B cell (primary cell): ENCODE results near the gene CTBP2. TPM values are rescaled to one million over a fixed set of nuclear protein-coding genes. Genes with fewer than 3 reads are reported as not detected.

Experiments
- ATAC-seq: fragments of 200-7000 bp; cut with Tn5 transposase; one replicate; pipeline ENCODE4 v1.10.0; 2021; ENCODE audit warnings: low read depth, mild to moderate bottlenecking, moderate number of reproducible peaks, moderate library complexity
- CTCF ChIA-PET: fragments of 350-600 bp; sonication (Branson Sonifier 250); formaldehyde crosslinking; loops from one replicate; lab custom pipeline; 2021; ENCODE audit warnings: antibody characterized with exemption, inconsistent platforms; lab: Charles Lee
- POLR2A ChIA-PET: fragments of 350-600 bp; sonication (Branson Sonifier 250); formaldehyde crosslinking; loops from one replicate; lab custom pipeline; 2021; ENCODE audit warnings: antibody characterized with exemption; lab: Charles Lee
- DNase-seq: peaks from one replicate; pipeline ENCODE4 v3.0.0; 2013
- H2AFZ ChIP-seq: 2 replicates; pipeline ENCODE4 v1.6.1; 2012; ENCODE audit warnings: mild to moderate bottlenecking, low read depth, low read length; ENCODE audit not compliant: insufficient read depth, poor library complexity, severe bottlenecking
- H3K27ac ChIP-seq, 2 donors: 1 replicate in 1 of 2; 2 replicates in 1 of 2; pipeline ENCODE4 v1.5.1; 2012 to 2013; ENCODE audit warnings: low read length in 2 of 2, mild to moderate bottlenecking in 2 of 2, moderate library complexity in 1 of 2
- H3K27me3 ChIP-seq, 4 experiments: fragments of 200-600 bp in 1 of 4; sonication (generic) in 1 of 4; replicated peaks in 1 of 4; 1 replicate in 2 of 4; 2 replicates in 2 of 4; pipeline versions ENCODE4 v1.6.1 to v1.7.0; 2013 to 2016; ENCODE audit warnings: low read length in 3 of 4, mild to moderate bottlenecking in 2 of 4, mixed read lengths in 1 of 4, moderate library complexity in 1 of 4; ENCODE audit not compliant: insufficient read depth in 4 of 4, control insufficient read depth in 3 of 4; ENCODE audit errors: control extremely low read depth in 1 of 4
- H3K36me3 ChIP-seq, 2 experiments: replicated peaks in 1 of 2; 1 replicate in 1 of 2; 2 replicates in 1 of 2; pipeline versions ENCODE4 v1.6.1 to v1.7.1; 2013; ENCODE audit warnings: low read length in 1 of 2; ENCODE audit not compliant: insufficient read depth in 2 of 2, control insufficient read depth in 1 of 2; ENCODE audit errors: control extremely low read depth in 1 of 2, extremely low read depth in 1 of 2
- H3K4me1 ChIP-seq, 2 donors: fragments of 200-600 bp in 1 of 2; sonication (generic) in 1 of 2; 1 replicate in 1 of 2; 2 replicates in 1 of 2; pipeline versions ENCODE4 v1.5.1 to v1.6.1; 2013 to 2017; ENCODE audit warnings: low read length in 2 of 2; ENCODE audit not compliant: control insufficient read depth in 2 of 2, insufficient read depth in 2 of 2
- H3K4me2 ChIP-seq: replicated peaks from 2 replicates; pipeline ENCODE3; 2012; ENCODE audit warnings: mild to moderate bottlenecking, low read depth, low read length; ENCODE audit not compliant: poor library complexity, severe bottlenecking
- H3K4me3 ChIP-seq, 5 experiments: fragments of 200-600 bp in 1 of 5; sonication (generic) in 1 of 5; 1 replicate in 3 of 5; 2 replicates in 2 of 5; pipeline versions ENCODE4 v1.5.1 to v1.7.0; 2011 to 2016; ENCODE audit warnings: low read length in 4 of 5, mild to moderate bottlenecking in 4 of 5, low read depth in 2 of 5, control low read depth in 1 of 5, moderate library complexity in 1 of 5; ENCODE audit not compliant: insufficient read depth in 1 of 5; ENCODE audit errors: control extremely low read depth in 1 of 5, extremely low read depth in 1 of 5
- H3K79me2 ChIP-seq: fragments of 200-600 bp; sonication (generic); one replicate; pipeline ENCODE4 v1.6.0; 2016; ENCODE audit warnings: low read length; ENCODE audit not compliant: control insufficient read depth, insufficient read depth
- H3K9ac ChIP-seq: fragments of 200-600 bp; sonication (generic); 2 replicates; pipeline ENCODE4 v1.6.1; 2017; ENCODE audit warnings: mild to moderate bottlenecking, low read length, moderate library complexity
- H3K9me3 ChIP-seq, 3 donors: one replicate each; pipeline versions ENCODE4 v1.6.1 to v1.7.1; 2013; ENCODE audit warnings: low read length in 2 of 3; ENCODE audit not compliant: control insufficient read depth in 2 of 3, insufficient read depth in 1 of 3; ENCODE audit errors: control extremely low read depth in 1 of 3
- H4K20me1 ChIP-seq: 2 replicates; pipeline ENCODE4 v1.6.0; 2012; ENCODE audit warnings: mild to moderate bottlenecking, low read length; ENCODE audit not compliant: insufficient read depth, control insufficient read depth, poor library complexity, severe bottlenecking
- H3K27ac Mint-ChIP-seq: one replicate; pipeline ENCODE4 v1.8.0; 2021; ENCODE audit warnings: mixed read lengths
- H3K27me3 Mint-ChIP-seq: one replicate; pipeline ENCODE4 v1.8.0; 2021; ENCODE audit warnings: mixed read lengths
- H3K4me1 Mint-ChIP-seq: one replicate; pipeline ENCODE4 v1.8.0; 2021; ENCODE audit warnings: mixed read lengths
- H3K4me3 Mint-ChIP-seq: one replicate; pipeline ENCODE4 v1.8.0; 2021; ENCODE audit warnings: mixed read lengths
- H3K9me3 Mint-ChIP-seq: one replicate; pipeline ENCODE4 v1.8.0; 2022; ENCODE audit warnings: mixed read lengths; ENCODE audit not compliant: insufficient read depth
- CTCF ChIP-seq: fragments of 200-600 bp; IDR thresholded peaks from one replicate; pipeline ENCODE4 v1.8.0; 2022; ENCODE audit warnings: antibody characterized with exemption, mild to moderate bottlenecking
- EZH2 ChIP-seq: IDR thresholded peaks from 2 replicates; pipeline ENCODE4 v1.6.1; 2012; ENCODE audit warnings: borderline replicate concordance, low read depth, mild to moderate bottlenecking, moderate library complexity, low read length; ENCODE audit not compliant: insufficient read depth, poor library complexity, severe bottlenecking
- WGBS: methylation state at CpG from one replicate; pipeline ENCODE4 v1.1.5; 2013; ENCODE audit warnings: missing lambda C conversion rate; ENCODE audit not compliant: insufficient coverage; 5-methylcytosine and 5-hydroxymethylcytosine counted together
- intact Hi-C: fragments of 100-400 bp; cut with micrococcal nuclease; formaldehyde crosslinking; loops from one replicate; pipeline ENCODE4 v1.10.0; 2022
- polyA plus RNA-seq: library from polyadenylated mRNA; depleted of rRNA; stranded (reverse); fragments of >200 nt; gene quantifications from 2 replicates; pipeline ENCODE4 v1.2.3, GENCODE V29; 2012
- total RNA-seq, 2 donors: library from RNA; stranded (reverse); fragments of 120-200 nt in 1 of 2; gene quantifications; 1 replicate in 1 of 2; 2 replicates in 1 of 2; pipeline versions ENCODE4 v1.2.3 to v1.2.4, GENCODE V29; 2013 to 2022

The CTBP2 gene
- total and polyA plus RNA-seq, 2 donors (not counting 1 experiment from before 2014, with no cell fraction given): 0.39 to 0.85 TPM

GRCh38 chr10:125012851-125013528 is 147.4 kb downstream of the CTBP2 start:
- POLR2A ChIA-PET: no interaction called here
- no peaks in the 10 kb centered on the region for H3K4me1 Mint-ChIP-seq
- Histone ChIP-seq H2AFZ (no peak overlapping the region), H3K27me3 (peaks cover 0 to 3% (median 0%) of the 10 kb centered on the region in 4 experiments), H3K36me3 (no peaks in the 10 kb centered on the region), H3K4me2 (no peak overlapping the region), H3K27ac (no peak overlapping the region), H3K4me3 (no peak overlapping the region), H3K9ac (no peak overlapping the region), H4K20me1 (no peaks in the 10 kb centered on the region), H3K79me2 (no peaks in the 10 kb centered on the region), H3K4me1 (no peaks in the 10 kb centered on the region), H3K9me3 (no peaks in the 10 kb centered on the region)
- no peaks in the 10 kb centered on the region for H3K9me3 Mint-ChIP-seq
- CTCF ChIA-PET: no interaction called here
- H3K27ac Mint-ChIP-seq: no peak overlapping the region
- H3K27me3 Mint-ChIP-seq: peaks cover 24% of the 10 kb centered on the region
- TF ChIP-seq EZH2 (no peak), CTCF (no peak)
- H3K4me3 Mint-ChIP-seq: no peak overlapping the region
- 90% methylated on average over 14 of the region's 15 CpGs for WGBS
- intact Hi-C loops: no loop called here
- no peak for DNase-seq
- no peak for ATAC-seq

GRCh38 chr10:125011926-125012705 is 148.2 kb downstream of the CTBP2 start:
- Histone ChIP-seq H3K4me2 (no peak overlapping the region), H3K4me1 (no peaks in the 10 kb centered on the region), H3K79me2 (no peaks in the 10 kb centered on the region), H3K36me3 (no peaks in the 10 kb centered on the region), H3K27me3 (peaks cover 0 to 3% (median 0%) of the 10 kb centered on the region in 4 experiments), H3K4me3 (no peak overlapping the region), H3K27ac (no peak overlapping the region), H4K20me1 (no peaks in the 10 kb centered on the region), H3K9me3 (no peaks in the 10 kb centered on the region), H2AFZ (no peak overlapping the region), H3K9ac (no peak overlapping the region)
- Mint-ChIP-seq H3K4me3 (no peak overlapping the region), H3K9me3 (no peaks in the 10 kb centered on the region), H3K4me1 (no peaks in the 10 kb centered on the region), H3K27me3 (peaks cover 24% of the 10 kb centered on the region), H3K27ac (no peak overlapping the region)
- intact Hi-C loops: no loop called here
- ChIA-PET POLR2A (no interaction called here), CTCF (no interaction called here)
- DNase-seq (no peak), ATAC-seq (no peak)
- 90% methylated on average over 21 of the region's 27 CpGs for WGBS
- no peak for TF ChIP-seq EZH2
- no peak for TF ChIP-seq CTCF
